Ramos (cell line): ENCODE measurements around the gene APBB1.

Experiments used
- in situ Hi-C: fragments of 300-500 bp; cut with MboI; formaldehyde crosslinking; loops from one replicate; pipeline ENCODE4 v1.14.3; 2022; ENCODE audit warnings: low sequenced_read_pairs; ENCODE audit not compliant: unreplicated experiment

APBB1 gene

GRCh38 chr11:6418557-6419008 lies 311 bp downstream of the APBB1 start:
- in situ Hi-C loops = no loop called here

GRCh38 chr11:6417907-6418556 lies 862 bp downstream of the APBB1 start:
- in situ Hi-C loops = no loop called here

GRCh38 chr11:6415797-6416196 lies 3.1 kb downstream of the APBB1 start:
- in situ Hi-C loops = no loop called here

- in situ Hi-C loops = no loop called here
Observed at GRCh38 chr11:6414874-6415328, 4.0 kb downstream of the APBB1 start.

- in situ Hi-C loops = no loop called here
Observed at GRCh38 chr11:6413791-6414201, 5.1 kb downstream of the APBB1 start.

- in situ Hi-C loops = no loop called here
Observed at GRCh38 chr11:6411594-6412031, 7.3 kb downstream of the APBB1 start.

GRCh38 chr11:6410695-6411430 lies 8.0 kb downstream of the APBB1 start:
- in situ Hi-C loops = no loop called here

- in situ Hi-C loops = no loop called here
Observed at GRCh38 chr11:6406370-6406769, 12.5 kb downstream of the APBB1 start.

GRCh38 chr11:6405846-6406245 lies 13.0 kb downstream of the APBB1 start:
- in situ Hi-C loops = no loop called here

- in situ Hi-C loops = no loop called here
Observed at GRCh38 chr11:6405052-6405667, 13.7 kb downstream of the APBB1 start.

GRCh38 chr11:6404342-6405051 lies 14.4 kb downstream of the APBB1 start:
- in situ Hi-C loops = no loop called here

GRCh38 chr11:6403539-6403938 lies 15.4 kb downstream of the APBB1 start:
- in situ Hi-C loops = no loop called here

- in situ Hi-C loops = no loop called here
Observed at GRCh38 chr11:6402561-6402981, 16.3 kb downstream of the APBB1 start.

GRCh38 chr11:6402061-6402470 lies 16.8 kb downstream of the APBB1 start:
- in situ Hi-C loops = no loop called here

GRCh38 chr11:6401464-6401863 lies 17.4 kb downstream of the APBB1 start:
- in situ Hi-C loops = no loop called here

- in situ Hi-C loops = no loop called here
Observed at GRCh38 chr11:6400431-6401345, 18.2 kb downstream of the APBB1 start.

GRCh38 chr11:6397636-6398035 lies 21.3 kb downstream of the APBB1 start:
- in situ Hi-C loops = no loop called here

GRCh38 chr11:6397156-6397555 lies 21.7 kb downstream of the APBB1 start:
- in situ Hi-C loops = no loop called here

- in situ Hi-C loops = no loop called here
Observed at GRCh38 chr11:6395470-6396060, 23.3 kb downstream of the APBB1 start.
